Thymus (tissue), 11 donors: ENCODE data around the gene BTBD19. TPM values are rescaled to one million over a fixed set of nuclear protein-coding genes. Genes with fewer than 3 reads are reported as not detected.
"Not testable (repeated sequence)": the region's sequence is repeated elsewhere in the genome, so short reads cannot be mapped to it uniquely, and the experiment has no call there.

Experiments
- DNase-seq, 9 donors: peaks; one replicate each; pipeline ENCODE4 v3.0.0-alpha.2; 2013; ENCODE audit warnings: low spot score in 9 of 9, low read depth in 6 of 9, missing footprints in 1 of 9
- H3K27ac ChIP-seq, 2 donors: one replicate each; pipeline ENCODE4 v1.5.1; 2013; ENCODE audit warnings: control low read depth in 1 of 2, low read depth in 1 of 2, low read length in 1 of 2, mild to moderate bottlenecking in 1 of 2, moderate library complexity in 1 of 2
- H3K27me3 ChIP-seq, 2 donors: one replicate each; pipeline ENCODE4 v1.5.1; 2013; ENCODE audit warnings: low read length in 1 of 2; ENCODE audit not compliant: control insufficient read depth in 2 of 2, insufficient read depth in 1 of 2
- H3K36me3 ChIP-seq, 2 donors: one replicate each; pipeline ENCODE4 v1.5.1; 2013; ENCODE audit warnings: low read length in 1 of 2, mild to moderate bottlenecking in 1 of 2, moderate library complexity in 1 of 2; ENCODE audit not compliant: control insufficient read depth in 2 of 2, insufficient read depth in 2 of 2
- H3K4me1 ChIP-seq, 2 donors: one replicate each; pipeline ENCODE4 v1.5.1; 2013; ENCODE audit warnings: low read length in 2 of 2; ENCODE audit not compliant: control insufficient read depth in 2 of 2, insufficient read depth in 2 of 2
- H3K4me3 ChIP-seq, 2 donors: one replicate each; pipeline ENCODE4 v1.5.1; 2013; ENCODE audit warnings: low read length in 2 of 2, control low read depth in 1 of 2, mild to moderate bottlenecking in 1 of 2
- H3K9me3 ChIP-seq, 2 donors: one replicate each; pipeline ENCODE4 v1.5.1; 2013; ENCODE audit warnings: low read length in 1 of 2, mild to moderate bottlenecking in 1 of 2; ENCODE audit not compliant: control insufficient read depth in 2 of 2, insufficient read depth in 1 of 2
- WGBS: extraction: QIAGEN DNeasy Blood & Tissue Kit; methylation state at CpG from one replicate; pipeline ENCODE4 v1.1.7; 2013; 5-methylcytosine and 5-hydroxymethylcytosine counted together
- polyA plus RNA-seq: library from polyadenylated mRNA; stranded (reverse); fragments of 200-250 nt; gene quantifications from one replicate; pipeline ENCODE4 v1.2.3, GENCODE V29; 2013
- total RNA-seq: library from RNA; stranded (reverse); fragments of 120-200 nt; gene quantifications from one replicate; pipeline ENCODE4 v1.2.4, GENCODE V29; 2013
- donor health status: healthy.

Gene BTBD19
- total and polyA plus RNA-seq, 2 donors, result 0.42 to 3.8 TPM

GRCh38 chr1:44786138-44786840 is 22.0 kb upstream of the BTBD19 start:
- peak in 6 of 9 donors; percentile 50 to 86 (median 71) for DNase-seq
- Histone ChIP-seq H3K27ac (peak overlapping the region in 1 of 2 donors; percentile 58), H3K9me3 (no peaks in the 10 kb centered on the region), H3K4me1 (peaks cover 18 to 30% of the 10 kb centered on the region in 2 donors), H3K36me3 (peaks cover 2 to 9% of the 10 kb centered on the region in 2 donors), H3K27me3 (peaks cover 0 to 3% of the 10 kb centered on the region in 2 donors), H3K4me3 (peak overlapping the region; percentile 39 to 45)
- 8% methylated on average over 49 of the region's 49 CpGs for WGBS

- peak overlapping the region in 1 of 2 donors; percentile 58 for H3K27ac ChIP-seq
- H3K4me3 ChIP-seq, result peak overlapping the region in 1 of 2 donors; percentile 39
These were observed 21.4 kb upstream of the BTBD19 start for GRCh38 chr1:44786841-44787426.

GRCh38 chr1:44787506-44787905 is 20.8 kb upstream of the BTBD19 start:
- no peaks in the 10 kb centered on the region for H3K9me3 ChIP-seq
- 96% methylated on average over 10 of the region's 10 CpGs for WGBS
- peaks cover 0 to 3% of the 10 kb centered on the region in 2 donors for H3K27me3 ChIP-seq
- H3K4me3 ChIP-seq, result no peak overlapping the region
- H3K36me3 ChIP-seq, result no peaks in the 10 kb centered on the region
- no peak overlapping the region for H3K27ac ChIP-seq
- DNase-seq, result no peak
- peaks cover 18 to 30% of the 10 kb centered on the region in 2 donors for H3K4me1 ChIP-seq

More at GRCh38 chr1:44786841-44787426, 21.4 kb upstream of the BTBD19 start:
- Histone ChIP-seq H3K4me1 (peaks cover 18 to 30% of the 10 kb centered on the region in 2 donors), H3K36me3 (peaks cover 0 to 3% of the 10 kb centered on the region in 2 donors), H3K27me3 (peaks cover 0 to 3% of the 10 kb centered on the region in 2 donors), H3K9me3 (no peaks in the 10 kb centered on the region)
- WGBS, result 88% methylated on average over 9 of the region's 9 CpGs
- DNase-seq, result no peak

GRCh38 chr1:44788120-44788860 is 20.0 kb upstream of the BTBD19 start, which contains the start of gene BEST4:
Gene BEST4, minus strand, starts transcription at chr1:44788170. Its CDS starts 465 bp downstream, at chr1:44787705.
- no peak for DNase-seq
- WGBS, result 95% methylated on average over 9 of the region's 9 CpGs
- Histone ChIP-seq H3K36me3 (no peaks in the 10 kb centered on the region), H3K27me3 (peaks cover 0 to 3% of the 10 kb centered on the region in 2 donors), H3K4me1 (peaks cover 18 to 30% of the 10 kb centered on the region in 2 donors), H3K9me3 (no peaks in the 10 kb centered on the region), H3K4me3 (no peak within 1 kb of the TSS), H3K27ac (no peak within 1 kb of the TSS)

- H3K4me3 ChIP-seq, result no peak overlapping the region
- peaks cover 0 to 3% of the 10 kb centered on the region in 2 donors for H3K27me3 ChIP-seq
- DNase-seq, result no peak
- no peaks in the 10 kb centered on the region for H3K36me3 ChIP-seq
- H3K9me3 ChIP-seq, result no peaks in the 10 kb centered on the region
- H3K4me1 ChIP-seq, result peaks cover 0 to 5% of the 10 kb centered on the region in 2 donors
- peak overlapping the region in 1 of 2 donors; percentile 18 for H3K27ac ChIP-seq
- 84% methylated on average over 7 of the region's 7 CpGs for WGBS
These were observed 17.1 kb upstream of the BTBD19 start for GRCh38 chr1:44790968-44791801.

- H3K27ac ChIP-seq, result no peak overlapping the region
- H3K4me3 ChIP-seq, result no peak overlapping the region
- H3K4me1 ChIP-seq, result no peaks in the 10 kb centered on the region
- DNase-seq, result no peak
- WGBS, result 94% methylated on average over 9 of the region's 9 CpGs
- H3K27me3 ChIP-seq, result no peaks in the 10 kb centered on the region
- no peaks in the 10 kb centered on the region for H3K36me3 ChIP-seq
- no peaks in the 10 kb centered on the region for H3K9me3 ChIP-seq
These were observed 15.4 kb upstream of the BTBD19 start for GRCh38 chr1:44792736-44793502.

- H3K27me3 ChIP-seq, H3K27ac ChIP-seq, DNase-seq, H3K36me3 ChIP-seq, H3K9me3 ChIP-seq, H3K4me3 ChIP-seq: not testable (repeated sequence)
- 96% methylated on average over 8 of the region's 8 CpGs for WGBS
- peaks cover 2 to 35% of the 10 kb centered on the region in 2 donors for H3K4me1 ChIP-seq
These were observed 10.4 kb upstream of the BTBD19 start for GRCh38 chr1:44797886-44798285.
